Stimulated activated CD8-positive, alpha-beta memory T cell treated with anti-CD3 and anti-CD28 coated beads, Interleukin-2, amount 100 ng/mL, for 48 hours (primary cell): ENCODE results near the gene ADGRG1.

Source experiments
- DNase-seq, 2 donors: peaks; one replicate each; pipeline ENCODE4 v3.0.0-alpha.2; 2020; ENCODE audit warnings: low read depth in 2 of 2

Gene ADGRG1

GRCh38 chr16:57620335-57621231 is 7.8 kb upstream of the ADGRG1 start:
- DNase-seq = no peak

- no peak for DNase-seq
Observed at GRCh38 chr16:57621521-57622271, 6.7 kb upstream of the ADGRG1 start.

- no peak for DNase-seq
Observed at GRCh38 chr16:57622361-57623250, 5.8 kb upstream of the ADGRG1 start.

GRCh38 chr16:57623251-57624043 is 5.0 kb upstream of the ADGRG1 start:
- no peak for DNase-seq

GRCh38 chr16:57624044-57624688 is 4.3 kb upstream of the ADGRG1 start:
- DNase-seq = no peak

GRCh38 chr16:57624806-57625500 is 3.5 kb upstream of the ADGRG1 start:
- no peak for DNase-seq

GRCh38 chr16:57626420-57627170 is 1.8 kb upstream of the ADGRG1 start:
- no peak for DNase-seq

GRCh38 chr16:57627184-57627871 is 1.1 kb upstream of the ADGRG1 start:
- no peak for DNase-seq

GRCh38 chr16:57628783-57629293 is 408 bp downstream of the ADGRG1 start:
- DNase-seq = no peak

GRCh38 chr16:57629516-57630406 is 1.3 kb downstream of the ADGRG1 start:
- no peak for DNase-seq

GRCh38 chr16:57630407-57630797 is 2.0 kb downstream of the ADGRG1 start:
- DNase-seq = no peak

- no peak for DNase-seq
Observed at GRCh38 chr16:57630931-57631845, 2.8 kb downstream of the ADGRG1 start.

GRCh38 chr16:57632568-57632967 is 4.1 kb downstream of the ADGRG1 start:
- DNase-seq = no peak

GRCh38 chr16:57633383-57634064 is 5.1 kb downstream of the ADGRG1 start:
- no peak for DNase-seq

GRCh38 chr16:57634171-57634570 is 5.7 kb downstream of the ADGRG1 start:
- no peak for DNase-seq
